ENCODE results near the gene GZF1. TPM values are rescaled to one million over a fixed set of nuclear protein-coding genes. Genes with fewer than 3 reads are reported as not detected.

The GZF1 gene
- total RNA-seq, 2 donors from 2014 or later: 5.9 to 9.5 TPM

Other genes with a start within 250 kb of the GZF1 start
- 10 to 100 TPM; 39.6 to 45.7 TPM for gene NXT1, start 11.4 kb upstream of the GZF1 start, total RNA-seq
- 10 to 100 TPM in 1 of 2 donors, 1 to 10 TPM in 1; 9.0 to 14.2 TPM for gene NAPB, start 59.3 kb downstream of the GZF1 start, total RNA-seq
- not detected for gene CSTL1, start 77.5 kb downstream of the GZF1 start, total RNA-seq
- gene CST11, start 90.7 kb downstream of the GZF1 start, total RNA-seq: not detected
- not detected for gene CST8, start 128.9 kb downstream of the GZF1 start, total RNA-seq
- gene CST9L, start 206.3 kb downstream of the GZF1 start, total RNA-seq: not detected
- gene CST9, start 243.7 kb downstream of the GZF1 start, total RNA-seq: not detected

All from activated T-cell treated with anti-CD3 and anti-CD28 coated beads, Interleukin-2, amount 50 U/mL, for 72 hours (primary cell).